Neural cell (in vitro differentiated cells): Measurements from ENCODE around the gene NR5A2. TPM values are rescaled to one million over a fixed set of nuclear protein-coding genes. Genes with fewer than 3 reads are reported as not detected.

Experiments used
- H2AFZ ChIP-seq: fragments of 200-600, 300-800 bp; sonication (generic), shearing (Covaris generic); 2 replicates; pipeline ENCODE4 v1.6.0; 2014; ENCODE audit warnings: low read depth, mild to moderate bottlenecking, antibody characterized with exemption, low read length, moderate library complexity
- H3F3A ChIP-seq: fragments of 200-600 bp; shearing (Covaris generic); 2 replicates; pipeline ENCODE4 v1.6.1; 2016; ENCODE audit warnings: mild to moderate bottlenecking, moderate library complexity, mixed read lengths, antibody characterized with exemption, low read length; ENCODE audit not compliant: insufficient read depth, poor library complexity, severe bottlenecking
- H3K27ac ChIP-seq: fragments of 200-600, 300-800 bp; sonication (generic), shearing (Covaris generic); 2 replicates; pipeline ENCODE4 v1.5.1; 2014; ENCODE audit warnings: mild to moderate bottlenecking, low read length, moderate library complexity
- H3K27me3 ChIP-seq: fragments of 300-800, 200-600 bp; sonication (generic), shearing (Covaris generic); 2 replicates; pipeline ENCODE4 v1.6.0; 2014; ENCODE audit warnings: mild to moderate bottlenecking, low read depth, low read length, moderate library complexity; ENCODE audit not compliant: insufficient read depth
- H3K36me3 ChIP-seq: fragments of 300-800, 200-600 bp; sonication (generic), shearing (Covaris generic); 2 replicates; pipeline ENCODE4 v1.5.1; 2014; ENCODE audit warnings: mild to moderate bottlenecking, antibody characterized with exemption, low read length, moderate library complexity; ENCODE audit not compliant: insufficient read depth
- H3K4me2 ChIP-seq: fragments of 300-800, 200-600 bp; sonication (generic), shearing (Covaris generic); 2 replicates; pipeline ENCODE4 v1.6.0; 2014; ENCODE audit warnings: mild to moderate bottlenecking, low read length
- H3K4me3 ChIP-seq: fragments of 300-800, 200-600 bp; sonication (generic), shearing (Covaris generic); 2 replicates; pipeline ENCODE4 v1.5.1; 2014; ENCODE audit warnings: mild to moderate bottlenecking, low read length, moderate library complexity
- H3K79me2 ChIP-seq: fragments of 200-600 bp; shearing (Covaris generic); replicated peaks from 2 replicates; pipeline ENCODE4 v1.6.0; 2014; ENCODE audit warnings: mild to moderate bottlenecking, low read length, moderate library complexity; ENCODE audit not compliant: insufficient read depth
- H3K9ac ChIP-seq: fragments of 300-800, 200-600 bp; sonication (generic), shearing (Covaris generic); 2 replicates; pipeline ENCODE4 v1.6.1; 2016; ENCODE audit warnings: mild to moderate bottlenecking, low read length, mixed read lengths
- H3K9me2 ChIP-seq: fragments of 200-600 bp; shearing (Covaris generic); 2 replicates; pipeline ENCODE4 v1.6.1; 2016; ENCODE audit warnings: mild to moderate bottlenecking, low read length, mixed read lengths; ENCODE audit not compliant: insufficient read depth
- H3K9me3 ChIP-seq: fragments of 200-600, 300-800 bp; sonication (generic), shearing (Covaris generic); 2 replicates; pipeline ENCODE4 v1.6.1; 2016; ENCODE audit warnings: mild to moderate bottlenecking, mixed run types, low read length, moderate library complexity, mixed read lengths
- H4K20me1 ChIP-seq: fragments of 200-600 bp; shearing (Covaris generic); 2 replicates; pipeline ENCODE4 v1.6.1; 2016; ENCODE audit warnings: mild to moderate bottlenecking, mixed run types; ENCODE audit not compliant: insufficient read depth
- EP300 ChIP-seq: fragments of 450-650 bp; conservative IDR thresholded peaks from 2 replicates; pipeline ENCODE4 v1.6.1; 2014; ENCODE audit warnings: antibody characterized with exemption, mild to moderate bottlenecking, moderate library complexity; ENCODE audit not compliant: poor library complexity, severe bottlenecking
- EZH2 ChIP-seq: fragments of 200-600, 300-800 bp; shearing (Covaris generic), sonication (generic); IDR thresholded peaks from 2 replicates; pipeline ENCODE4 v1.6.1; 2014; ENCODE audit warnings: antibody characterized with exemption, low read length, borderline replicate concordance, mild to moderate bottlenecking; ENCODE audit not compliant: insufficient read depth, poor library complexity, severe bottlenecking
- MXI1 ChIP-seq: fragments of 450-650 bp; conservative IDR thresholded peaks from 2 replicates; pipeline ENCODE4 v1.6.1; 2014; ENCODE audit warnings: antibody characterized with exemption, mild to moderate bottlenecking; ENCODE audit not compliant: poor library complexity, severe bottlenecking
- POLR2AphosphoS5 ChIP-seq: IDR thresholded peaks from 2 replicates; pipeline ENCODE4 v1.6.1; 2012
- RAD21 ChIP-seq: fragments of 450-650 bp; conservative IDR thresholded peaks from 2 replicates; pipeline ENCODE4 v1.6.1; 2014; ENCODE audit warnings: antibody characterized with exemption, mild to moderate bottlenecking, moderate library complexity
- SMC3 ChIP-seq: fragments of 450-650 bp; conservative IDR thresholded peaks from 2 replicates; pipeline ENCODE4 v1.6.1; 2014; ENCODE audit warnings: antibody characterized with exemption, mild to moderate bottlenecking, moderate library complexity; ENCODE audit not compliant: poor library complexity
- TAF1 ChIP-seq: IDR thresholded peaks from 2 replicates; pipeline ENCODE4 v1.6.1; 2012; ENCODE audit warnings: low read depth
- polyA plus RNA-seq: library from polyadenylated mRNA; depleted of rRNA; stranded (reverse); fragments of >200 nt; gene quantifications from 2 replicates; pipeline ENCODE4 v1.2.3, GENCODE V29; 2014
- TF ChIP-seq, protein P1 (sequence below): fragments of 450-650 bp; IDR thresholded peaks from 2 replicates; pipeline ENCODE4 v1.5.1; 2014; ENCODE audit warnings: antibody characterized with exemption, mild to moderate bottlenecking, moderate library complexity; ENCODE audit not compliant: poor library complexity, severe bottlenecking
- TF ChIP-seq, protein P2 (sequence below): IDR thresholded peaks from 2 replicates; pipeline ENCODE4 v1.6.1; 2012; ENCODE audit warnings: borderline replicate concordance

NR5A2 gene
- polyA plus RNA-seq, 1 donor from 2014 or later: not detected

DNA sequence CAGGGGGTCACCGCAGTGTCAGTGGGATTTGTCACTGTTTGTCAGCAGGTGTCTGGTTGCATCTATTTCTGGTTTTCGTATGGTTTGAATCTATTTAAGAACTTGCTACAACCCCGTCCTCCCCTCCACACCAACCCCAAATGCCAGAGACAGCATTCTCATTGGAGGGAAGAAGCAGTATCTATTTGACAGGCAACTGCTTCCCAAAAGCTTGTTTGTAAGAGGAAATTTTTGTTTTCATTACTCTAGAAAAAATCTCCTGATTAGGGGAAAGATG is 54.4 kb downstream of the NR5A2 start:
- TF ChIP-seq TAF1 (no peak), RAD21 (no peak), SMC3 (no peak), MXI1 (no peak), EP300 (no peak), EZH2 (no peak)
- TF ChIP-seq, protein P1, sequence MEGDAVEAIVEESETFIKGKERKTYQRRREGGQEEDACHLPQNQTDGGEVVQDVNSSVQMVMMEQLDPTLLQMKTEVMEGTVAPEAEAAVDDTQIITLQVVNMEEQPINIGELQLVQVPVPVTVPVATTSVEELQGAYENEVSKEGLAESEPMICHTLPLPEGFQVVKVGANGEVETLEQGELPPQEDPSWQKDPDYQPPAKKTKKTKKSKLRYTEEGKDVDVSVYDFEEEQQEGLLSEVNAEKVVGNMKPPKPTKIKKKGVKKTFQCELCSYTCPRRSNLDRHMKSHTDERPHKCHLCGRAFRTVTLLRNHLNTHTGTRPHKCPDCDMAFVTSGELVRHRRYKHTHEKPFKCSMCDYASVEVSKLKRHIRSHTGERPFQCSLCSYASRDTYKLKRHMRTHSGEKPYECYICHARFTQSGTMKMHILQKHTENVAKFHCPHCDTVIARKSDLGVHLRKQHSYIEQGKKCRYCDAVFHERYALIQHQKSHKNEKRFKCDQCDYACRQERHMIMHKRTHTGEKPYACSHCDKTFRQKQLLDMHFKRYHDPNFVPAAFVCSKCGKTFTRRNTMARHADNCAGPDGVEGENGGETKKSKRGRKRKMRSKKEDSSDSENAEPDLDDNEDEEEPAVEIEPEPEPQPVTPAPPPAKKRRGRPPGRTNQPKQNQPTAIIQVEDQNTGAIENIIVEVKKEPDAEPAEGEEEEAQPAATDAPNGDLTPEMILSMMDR: no peak
- TF ChIP-seq, protein P2, sequence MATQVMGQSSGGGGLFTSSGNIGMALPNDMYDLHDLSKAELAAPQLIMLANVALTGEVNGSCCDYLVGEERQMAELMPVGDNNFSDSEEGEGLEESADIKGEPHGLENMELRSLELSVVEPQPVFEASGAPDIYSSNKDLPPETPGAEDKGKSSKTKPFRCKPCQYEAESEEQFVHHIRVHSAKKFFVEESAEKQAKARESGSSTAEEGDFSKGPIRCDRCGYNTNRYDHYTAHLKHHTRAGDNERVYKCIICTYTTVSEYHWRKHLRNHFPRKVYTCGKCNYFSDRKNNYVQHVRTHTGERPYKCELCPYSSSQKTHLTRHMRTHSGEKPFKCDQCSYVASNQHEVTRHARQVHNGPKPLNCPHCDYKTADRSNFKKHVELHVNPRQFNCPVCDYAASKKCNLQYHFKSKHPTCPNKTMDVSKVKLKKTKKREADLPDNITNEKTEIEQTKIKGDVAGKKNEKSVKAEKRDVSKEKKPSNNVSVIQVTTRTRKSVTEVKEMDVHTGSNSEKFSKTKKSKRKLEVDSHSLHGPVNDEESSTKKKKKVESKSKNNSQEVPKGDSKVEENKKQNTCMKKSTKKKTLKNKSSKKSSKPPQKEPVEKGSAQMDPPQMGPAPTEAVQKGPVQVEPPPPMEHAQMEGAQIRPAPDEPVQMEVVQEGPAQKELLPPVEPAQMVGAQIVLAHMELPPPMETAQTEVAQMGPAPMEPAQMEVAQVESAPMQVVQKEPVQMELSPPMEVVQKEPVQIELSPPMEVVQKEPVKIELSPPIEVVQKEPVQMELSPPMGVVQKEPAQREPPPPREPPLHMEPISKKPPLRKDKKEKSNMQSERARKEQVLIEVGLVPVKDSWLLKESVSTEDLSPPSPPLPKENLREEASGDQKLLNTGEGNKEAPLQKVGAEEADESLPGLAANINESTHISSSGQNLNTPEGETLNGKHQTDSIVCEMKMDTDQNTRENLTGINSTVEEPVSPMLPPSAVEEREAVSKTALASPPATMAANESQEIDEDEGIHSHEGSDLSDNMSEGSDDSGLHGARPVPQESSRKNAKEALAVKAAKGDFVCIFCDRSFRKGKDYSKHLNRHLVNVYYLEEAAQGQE: no peak
- Histone ChIP-seq H3K9me3 (no peaks in the 10 kb centered on the region), H3K9me2 (no peaks in the 10 kb centered on the region), H3K9ac (no peak overlapping the region), H3K4me3 (no peak overlapping the region), H3K36me3 (no peaks in the 10 kb centered on the region), H3K27me3 (peaks cover 26% of the 10 kb centered on the region), H4K20me1 (no peaks in the 10 kb centered on the region), H2AFZ (no peak overlapping the region), H3F3A (no peaks in the 10 kb centered on the region), H3K4me2 (no peak overlapping the region), H3K27ac (no peak overlapping the region), H3K79me2 (no peaks in the 10 kb centered on the region)

DNA sequence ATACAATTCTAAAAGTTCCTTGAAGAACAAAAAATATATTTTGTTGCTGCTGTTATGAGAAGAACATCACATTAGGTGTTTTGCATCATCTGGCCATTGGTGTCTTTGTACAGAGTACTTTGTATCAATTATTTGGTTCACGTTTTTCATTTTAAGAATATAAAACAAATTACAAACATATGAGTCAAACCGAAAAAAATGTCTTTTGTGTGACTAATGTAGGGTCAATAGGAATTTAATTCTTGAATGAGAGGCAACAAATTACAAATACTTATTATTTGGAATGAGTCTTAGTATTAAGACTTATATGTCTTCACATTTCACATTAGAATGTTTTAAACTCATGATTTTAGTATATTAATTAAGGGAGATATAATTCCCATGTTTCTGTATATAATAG is 54.8 kb downstream of the NR5A2 start:
- Histone ChIP-seq H2AFZ (no peak overlapping the region), H3K4me3 (no peak overlapping the region), H3K36me3 (no peaks in the 10 kb centered on the region), H3K9me3 (no peaks in the 10 kb centered on the region), H4K20me1 (no peaks in the 10 kb centered on the region), H3F3A (no peaks in the 10 kb centered on the region), H3K4me2 (no peak overlapping the region), H3K9ac (no peak overlapping the region), H3K27me3 (peaks cover 26% of the 10 kb centered on the region), H3K79me2 (no peaks in the 10 kb centered on the region), H3K9me2 (no peaks in the 10 kb centered on the region), H3K27ac (no peak overlapping the region)
- TF ChIP-seq MXI1 (no peak), RAD21 (no peak), TAF1 (no peak), SMC3 (no peak), EP300 (no peak), POLR2AphosphoS5 (no peak), EZH2 (no peak)
- TF ChIP-seq, protein P2: no peak
- TF ChIP-seq, protein P1: no peak
